ENCODE results near the gene CHRNA3. TPM values are rescaled to one million over a fixed set of nuclear protein-coding genes. Genes with fewer than 3 reads are reported as not detected.

The CHRNA3 gene
- total RNA-seq, 2 donors from 2014 or later = 0.23 to 0.97 TPM

DNA sequence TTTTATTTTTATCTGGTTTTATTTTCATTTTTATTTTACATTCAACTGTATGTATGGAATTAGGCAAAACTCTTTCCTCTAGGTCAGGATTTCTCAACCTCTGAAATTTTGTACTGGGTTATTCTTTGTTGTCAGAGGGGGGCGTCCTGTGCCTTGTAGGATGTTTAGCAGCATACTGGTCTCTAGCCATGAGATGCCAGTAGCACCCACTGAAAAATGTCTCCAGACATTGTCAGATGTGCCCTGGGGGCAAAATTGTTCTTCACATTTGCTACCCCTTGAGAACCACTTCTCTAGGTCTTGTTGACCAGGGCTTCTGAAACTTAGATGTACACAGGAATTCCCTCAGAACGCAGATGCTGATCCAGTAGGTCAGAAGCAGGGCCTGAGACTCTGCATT is 50.1 kb downstream of the CHRNA3 start:
- whole genome bisulfite sequencing = 91% methylated on average over 2 of the region's 2 CpGs
- DNase-seq (ENCODE audit: low spot score) = no peak
- Histone ChIP-seq H3K36me3 (no peaks in the 10 kb centered on the region), H3K4me3 (no peak overlapping the region), H3K4me1 (replicated peaks) (no peaks in the 10 kb centered on the region), H3K9me3 (no peaks in the 10 kb centered on the region), H3K27me3 (replicated peaks; ENCODE audit: insufficient read depth) (no peaks in the 10 kb centered on the region), H3K27ac (no peak overlapping the region)
- TF ChIP-seq CTCF (IDR thresholded peaks at IDR 0.05) (no peak), POLR2AphosphoS5 (IDR thresholded peaks at IDR 0.05) (no peak), POLR2A (IDR thresholded peaks at IDR 0.05) (no peak)
- intact Hi-C loops (cut with DNase I) = no loop called here

- Histone ChIP-seq H3K4me1 (replicated peaks) (no peaks in the 10 kb centered on the region), H3K4me3 (no peak overlapping the region), H3K36me3 (no peaks in the 10 kb centered on the region), H3K27ac (no peak overlapping the region), H3K9me3 (no peaks in the 10 kb centered on the region), H3K27me3 (replicated peaks; ENCODE audit: insufficient read depth) (no peaks in the 10 kb centered on the region)
- intact Hi-C loops (cut with DNase I) = no loop called here
- DNase-seq (ENCODE audit: low spot score) = no peak
- no peak for TF ChIP-seq POLR2A (IDR thresholded peaks at IDR 0.05)
- 79% methylated on average over 4 of the region's 4 CpGs for WGBS
Observed at GRCh38 chr15:78567531-78567930, 53.3 kb downstream of the CHRNA3 start.

GRCh38 chr15:78565951-78566774 is 54.6 kb downstream of the CHRNA3 start:
- no peaks in the 10 kb centered on the region for H3K27me3 ChIP-seq (replicated peaks; ENCODE audit: insufficient read depth)
- peak in 2 of 4 experiments; percentile 18 to 30 for TF ChIP-seq CTCF (IDR thresholded peaks at IDR 0.05)
- TF ChIP-seq POLR2A (IDR thresholded peaks at IDR 0.05) = no peak
- TF ChIP-seq POLR2AphosphoS5 (IDR thresholded peaks at IDR 0.05) = peak; percentile 29
- peak; percentile 29 for DNase-seq (ENCODE audit: low spot score)
- 3% methylated on average over 19 of the region's 19 CpGs for WGBS
- H3K36me3 ChIP-seq = no peaks in the 10 kb centered on the region
- peak overlapping the region; percentile 49 to 60 for H3K4me3 ChIP-seq
- no peaks in the 10 kb centered on the region for H3K9me3 ChIP-seq
- peak overlapping the region; percentile 65 to 84 for H3K27ac ChIP-seq
- intact Hi-C loops (cut with DNase I) = no loop called here
- no peaks in the 10 kb centered on the region for H3K4me1 ChIP-seq (replicated peaks)

DNA sequence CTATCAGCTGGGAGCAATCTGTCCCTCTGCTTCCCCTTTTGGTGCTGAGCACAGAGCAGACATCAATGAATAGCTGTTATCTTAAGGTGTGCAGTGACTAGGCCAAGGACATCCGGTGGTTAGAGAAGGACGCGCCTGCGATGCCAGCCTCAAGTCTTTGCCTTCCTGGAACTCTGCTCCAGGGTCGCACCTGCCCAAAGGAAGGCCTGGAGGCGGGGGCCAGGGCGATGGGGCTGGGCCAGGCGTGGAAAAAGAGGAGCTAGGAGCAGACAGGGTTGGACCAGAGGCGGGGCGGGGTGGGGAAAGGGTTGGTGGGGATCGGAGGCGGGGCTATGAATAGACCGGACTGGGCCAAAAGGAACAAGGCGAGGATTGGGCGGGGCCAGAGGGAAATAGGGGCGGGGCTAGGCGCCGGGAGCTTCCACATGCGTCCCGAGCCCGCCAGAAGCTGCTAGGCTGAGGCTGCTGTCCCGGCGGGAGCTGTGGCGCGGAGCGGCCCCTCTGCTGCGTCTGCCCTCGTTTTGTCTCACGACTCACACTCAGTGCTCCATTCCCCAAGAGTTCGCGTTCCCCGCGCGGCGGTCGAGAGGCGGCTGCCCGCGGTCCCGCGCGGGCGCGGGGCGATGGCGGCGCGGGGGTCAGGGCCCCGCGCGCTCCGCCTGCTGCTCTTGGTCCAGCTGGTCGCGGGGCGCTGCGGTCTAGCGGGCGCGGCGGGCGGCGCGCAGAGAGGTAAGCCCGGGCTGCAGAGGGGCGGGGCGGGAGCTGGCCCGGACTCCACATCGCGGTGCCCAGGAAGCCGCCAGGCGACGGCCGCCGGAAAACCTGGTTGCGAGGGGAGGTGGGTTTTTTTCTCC is 55.5 kb downstream of the CHRNA3 start, which contains the start of gene CHRNA5:
Gene CHRNA5, plus strand, starts transcription at position 424 of the 854 bp plus-strand sequence. Its CDS starts 200 bp downstream, at position 624.
- Histone ChIP-seq H3K4me1 (replicated peaks) (no peaks in the 10 kb centered on the region), H3K27ac (peak within 1 kb of the TSS; percentile 65 to 84), H3K27me3 (replicated peaks; ENCODE audit: insufficient read depth) (no peaks in the 10 kb centered on the region), H3K9me3 (no peaks in the 10 kb centered on the region), H3K4me3 (peak within 1 kb of the TSS; percentile 49 to 60), H3K36me3 (no peaks in the 10 kb centered on the region)
- no peak for TF ChIP-seq CTCF (IDR thresholded peaks at IDR 0.05)
- TF ChIP-seq POLR2AphosphoS5 (IDR thresholded peaks at IDR 0.05) = peak; percentile 65
- TF ChIP-seq POLR2A (IDR thresholded peaks at IDR 0.05) = peak; percentile 63
- WGBS = under 1% methylated on average over 55 of the region's 75 CpGs
- intact Hi-C loops (cut with DNase I) = no loop called here
- peak; percentile 94 for DNase-seq (ENCODE audit: low spot score)

DNA sequence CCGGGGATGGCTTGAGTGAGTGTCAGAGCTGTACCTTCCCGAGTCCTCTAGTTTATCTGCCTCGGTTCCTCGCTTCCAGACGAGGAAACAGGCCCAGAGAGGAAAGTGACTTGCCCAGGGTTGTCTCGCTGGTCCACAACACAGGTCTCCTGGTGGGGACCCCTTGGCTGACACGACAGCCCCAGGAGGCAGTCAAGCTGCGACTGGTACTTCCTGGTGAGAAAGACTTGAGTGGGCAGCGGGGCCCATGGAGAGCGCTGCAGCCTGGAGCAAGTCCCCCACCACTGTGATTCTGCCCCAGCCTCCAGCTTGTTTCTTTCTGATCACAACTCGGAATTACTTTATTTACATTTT is 56.1 kb downstream of the CHRNA3 start:
- 67% methylated on average over 11 of the region's 11 CpGs for WGBS
- no peak for DNase-seq (ENCODE audit: low spot score)
- TF ChIP-seq CTCF (IDR thresholded peaks at IDR 0.05) (no peak), POLR2AphosphoS5 (IDR thresholded peaks at IDR 0.05) (no peak), POLR2A (IDR thresholded peaks at IDR 0.05) (no peak)
- intact Hi-C loops (cut with DNase I) = no loop called here
- Histone ChIP-seq H3K9me3 (no peaks in the 10 kb centered on the region), H3K36me3 (no peaks in the 10 kb centered on the region), H3K27me3 (replicated peaks; ENCODE audit: insufficient read depth) (no peaks in the 10 kb centered on the region), H3K27ac (peak overlapping the region; percentile 65 to 84), H3K4me3 (no peak overlapping the region), H3K4me1 (replicated peaks) (no peaks in the 10 kb centered on the region)

Data from prostate gland (tissue), 2 donors.